Glutamatergic neuron (in vitro differentiated cells): ENCODE results near the gene TMEM154. TPM values are rescaled to one million over a fixed set of nuclear protein-coding genes. Genes with fewer than 3 reads are reported as not detected.

Experiments
- DNase-seq: peaks from one replicate; pipeline ENCODE4 v3.0.0; 2022
- H3K27ac Mint-ChIP-seq: one replicate; pipeline ENCODE4 v1.8.0; 2020; ENCODE audit warnings: mild to moderate bottlenecking, mixed read lengths, inconsistent platforms; ENCODE audit not compliant: unreplicated experiment
- H3K27me3 Mint-ChIP-seq: one replicate; pipeline ENCODE4 v1.8.0; 2020; ENCODE audit warnings: mild to moderate bottlenecking, moderate library complexity, mixed read lengths, inconsistent platforms; ENCODE audit not compliant: unreplicated experiment
- H3K36me3 Mint-ChIP-seq: one replicate; pipeline ENCODE4 v1.8.0; 2020; ENCODE audit warnings: mild to moderate bottlenecking, mixed read lengths, inconsistent platforms; ENCODE audit not compliant: unreplicated experiment
- H3K4me1 Mint-ChIP-seq: one replicate; pipeline ENCODE4 v1.8.0; 2020; ENCODE audit warnings: mild to moderate bottlenecking, low read depth, mixed read lengths, inconsistent platforms; ENCODE audit not compliant: unreplicated experiment
- H3K4me3 Mint-ChIP-seq: one replicate; pipeline ENCODE4 v1.8.0; 2020; ENCODE audit warnings: mild to moderate bottlenecking, mixed read lengths, inconsistent platforms; ENCODE audit not compliant: unreplicated experiment
- H3K9me3 Mint-ChIP-seq: one replicate; pipeline ENCODE4 v1.8.0; 2020; ENCODE audit warnings: mild to moderate bottlenecking, moderate library complexity, mixed read lengths, inconsistent platforms; ENCODE audit not compliant: unreplicated experiment
- CTCF ChIP-seq: fragments of 200-600 bp; sonication (generic); IDR thresholded peaks from one replicate; pipeline ENCODE4 v1.5.0; 2021; ENCODE audit not compliant: partially characterized antibody, unreplicated experiment
- long read RNA-seq: library from polyadenylated mRNA; unstranded; transcript quantifications from one replicate; pipeline ENCODE4 v2.0.0, GENCODE V29; 2020; ENCODE audit not compliant: unreplicated experiment
- total RNA-seq: library from RNA; stranded (reverse); fragmentation: NEBNext Ultra II Directional; extraction: Animal tissue kit (Norgen Biotek cat#: 25700); gene quantifications from one replicate; pipeline ENCODE4 v1.2.1, GENCODE V29; 2021; ENCODE audit not compliant: unreplicated experiment

TMEM154 gene
- 0.22 TPM for total RNA-seq
- long read RNA-seq: 0 reads

- peaks cover 4% of the 10 kb centered on the region for H3K9me3 Mint-ChIP-seq
- peak; percentile 80 for DNase-seq
- TF ChIP-seq CTCF: no peak
- no peak within 1 kb of the TSS for H3K27ac Mint-ChIP-seq
- H3K27me3 Mint-ChIP-seq: peaks cover 4% of the 10 kb centered on the region
- H3K4me1 Mint-ChIP-seq: peaks cover 5% of the 10 kb centered on the region
- peak within 1 kb of the TSS; percentile 85 for H3K4me3 Mint-ChIP-seq
- no peaks in the 10 kb centered on the region for H3K36me3 Mint-ChIP-seq
Measured at GRCh38 chr4:152679414-152680281, at the start of gene TMEM154. TSS of gene TMEM154 (minus strand) at chr4:152679997. CDS start at chr4:152679933, 64 bp downstream.

GRCh38 chr4:152729466-152729865 is 49.7 kb upstream of the TMEM154 start:
- Mint-ChIP-seq H3K27me3 (no peaks in the 10 kb centered on the region), H3K4me3 (no peak overlapping the region), H3K9me3 (peaks cover 3% of the 10 kb centered on the region), H3K36me3 (no peaks in the 10 kb centered on the region), H3K4me1 (no peaks in the 10 kb centered on the region), H3K27ac (no peak overlapping the region)
- no peak for DNase-seq
- no peak for TF ChIP-seq CTCF

GRCh38 chr4:152728343-152728742 is 48.5 kb upstream of the TMEM154 start:
- Mint-ChIP-seq H3K36me3 (no peaks in the 10 kb centered on the region), H3K27me3 (no peaks in the 10 kb centered on the region), H3K27ac (no peak overlapping the region), H3K4me1 (no peaks in the 10 kb centered on the region), H3K9me3 (peaks cover 3% of the 10 kb centered on the region), H3K4me3 (no peak overlapping the region)
- no peak for TF ChIP-seq CTCF
- no peak for DNase-seq

- Mint-ChIP-seq H3K36me3 (no peaks in the 10 kb centered on the region), H3K9me3 (peaks cover 5% of the 10 kb centered on the region), H3K4me3 (no peak overlapping the region), H3K27me3 (no peaks in the 10 kb centered on the region), H3K4me1 (no peaks in the 10 kb centered on the region), H3K27ac (no peak overlapping the region)
- TF ChIP-seq CTCF: no peak
- DNase-seq: no peak
Measured at GRCh38 chr4:152727784-152728183, 48.0 kb upstream of the TMEM154 start.

- H3K4me1 Mint-ChIP-seq: no peaks in the 10 kb centered on the region
- peaks cover 5% of the 10 kb centered on the region for H3K9me3 Mint-ChIP-seq
- no peak overlapping the region for H3K27ac Mint-ChIP-seq
- H3K27me3 Mint-ChIP-seq: no peaks in the 10 kb centered on the region
- no peaks in the 10 kb centered on the region for H3K36me3 Mint-ChIP-seq
- no peak for DNase-seq
- H3K4me3 Mint-ChIP-seq: no peak overlapping the region
- TF ChIP-seq CTCF: no peak
Measured at GRCh38 chr4:152724494-152724893, 44.7 kb upstream of the TMEM154 start.
